Vagina (tissue), 2 donors: ENCODE measurements around the gene VPS33B. TPM values are rescaled to one million over a fixed set of nuclear protein-coding genes. Genes with fewer than 3 reads are reported as not detected.
A peak's percentile ranks its signal among the peaks of the same experiment; 100 is the strongest.

ENCODE experiments used
- DNase-seq, 2 donors: peaks; one replicate each; pipeline ENCODE4 v3.0.0-alpha.2; 2017; ENCODE audit errors: extremely low spot score in 2 of 2
- H3K27ac ChIP-seq: fragments of 200-600 bp; sonication (generic); one replicate; pipeline ENCODE4 v1.5.1; 2019
- H3K27me3 ChIP-seq: fragments of 200-600 bp; sonication (generic); one replicate; pipeline ENCODE4 v1.5.1; 2019
- H3K36me3 ChIP-seq, 2 donors: fragments of 200-600 bp; sonication (generic); one replicate each; pipeline ENCODE4 v1.5.1; 2017 to 2019
- H3K4me1 ChIP-seq: fragments of 200-600 bp; sonication (generic); one replicate; pipeline ENCODE4 v1.5.1; 2019
- H3K4me3 ChIP-seq, 2 donors: fragments of 200-600 bp; sonication (generic); 1 replicate in 1 of 2; 2 replicates in 1 of 2; pipeline ENCODE4 v1.5.1; 2016 to 2019
- H3K9me3 ChIP-seq: fragments of 200-600 bp; sonication (generic); one replicate; pipeline ENCODE4 v1.5.1; 2019
- POLR2A ChIP-seq, 2 donors: fragments of 450-650 bp; IDR thresholded peaks; one replicate each; pipeline ENCODE4 v1.6.1; 2017; ENCODE audit warnings: antibody characterized with exemption in 2 of 2, mild to moderate bottlenecking in 2 of 2, moderate library complexity in 2 of 2
- POLR2AphosphoS5 ChIP-seq, 2 donors: sonication (generic); formaldehyde crosslinking; IDR thresholded peaks; one replicate each; pipeline ENCODE4 v1.9.0; 2017; ENCODE audit warnings: antibody characterized with exemption in 2 of 2, mild to moderate bottlenecking in 2 of 2, low read depth in 1 of 2; ENCODE audit not compliant: insufficient read depth in 1 of 2
- intact Hi-C: fragments of 100-400 bp; cut with DNase I; formaldehyde crosslinking; loops from one replicate; pipeline ENCODE4 v1.15.1; 2023
- total RNA-seq: library from RNA; depleted of rRNA; stranded (reverse); fragments of >200 nt; gene quantifications from one replicate; pipeline ENCODE4 v1.2.3, GENCODE V29; 2016
- TF ChIP-seq, protein P1 (sequence below), 3 experiments: fragments of 450-650 bp in 2 of 3; fragments of 200-600 bp in 1 of 3; sonication (generic) in 1 of 3; IDR thresholded peaks; one replicate each; pipeline ENCODE4 v1.5.1; 2017 to 2019; ENCODE audit warnings: antibody characterized with exemption in 3 of 3, mild to moderate bottlenecking in 2 of 3, moderate library complexity in 2 of 3

The VPS33B gene
- total RNA-seq, 1 donor from 2014 or later = 16.5 TPM

DNA sequence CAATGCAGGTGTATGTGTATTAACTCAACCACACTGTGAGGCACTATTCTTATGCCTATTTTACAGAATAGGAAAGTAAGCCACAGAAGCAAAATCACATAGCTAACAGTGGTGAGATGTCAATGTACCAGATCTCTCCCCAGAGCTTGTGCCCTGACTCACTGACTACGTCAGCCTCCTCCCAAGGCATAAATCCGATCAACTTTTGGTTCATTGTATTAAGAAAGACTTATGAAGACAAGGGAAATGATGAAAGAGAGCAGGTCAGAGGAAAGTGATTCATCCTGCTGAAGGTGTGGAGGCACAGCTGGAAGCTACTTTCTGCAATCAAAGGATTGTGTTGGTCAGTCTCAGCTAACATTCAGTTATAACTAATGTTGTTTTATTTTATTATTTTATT, 44.6 kb upstream of the VPS33B start:
- no peaks in the 10 kb centered on the region for H3K36me3 ChIP-seq
- intact Hi-C loops = no loop called here
- DNase-seq = no peak
- no peaks in the 10 kb centered on the region for H3K9me3 ChIP-seq
- no peak overlapping the region for H3K4me3 ChIP-seq
- H3K27ac ChIP-seq = no peak overlapping the region
- no peak for TF ChIP-seq POLR2AphosphoS5 (IDR thresholded peaks at IDR 0.05; ENCODE audit: insufficient read depth in 1 of 2, low read depth in 1 of 2)
- H3K4me1 ChIP-seq = no peaks in the 10 kb centered on the region
- no peaks in the 10 kb centered on the region for H3K27me3 ChIP-seq

DNA sequence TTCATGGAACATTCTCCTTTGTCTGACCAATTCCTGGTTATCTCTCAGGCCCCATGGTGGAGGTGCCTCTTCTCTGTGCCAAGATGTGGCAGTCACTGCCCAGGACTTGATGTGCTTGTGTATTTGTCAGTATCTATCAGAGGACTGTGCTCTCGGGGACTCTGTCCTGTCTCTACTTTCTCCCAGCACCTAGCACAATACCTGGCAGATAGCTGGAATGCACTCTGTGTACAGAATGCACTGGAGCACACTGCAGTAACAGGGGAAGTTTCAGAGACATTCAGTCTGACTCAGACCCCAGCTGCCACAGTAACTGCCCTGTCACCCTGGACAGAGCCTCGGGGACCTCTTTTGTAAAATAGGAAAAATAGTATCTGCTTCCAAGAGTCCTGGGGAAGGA, 43.1 kb upstream of the VPS33B start:
- no peaks in the 10 kb centered on the region for H3K36me3 ChIP-seq
- H3K27me3 ChIP-seq = no peaks in the 10 kb centered on the region
- TF ChIP-seq POLR2A (IDR thresholded peaks at IDR 0.05) (no peak), POLR2AphosphoS5 (IDR thresholded peaks at IDR 0.05; ENCODE audit: insufficient read depth in 1 of 2, low read depth in 1 of 2) (no peak)
- intact Hi-C loops = no loop called here
- H3K4me1 ChIP-seq = no peaks in the 10 kb centered on the region
- no peaks in the 10 kb centered on the region for H3K9me3 ChIP-seq
- H3K27ac ChIP-seq = no peak overlapping the region
- no peak for DNase-seq
- H3K4me3 ChIP-seq = no peak overlapping the region

DNA sequence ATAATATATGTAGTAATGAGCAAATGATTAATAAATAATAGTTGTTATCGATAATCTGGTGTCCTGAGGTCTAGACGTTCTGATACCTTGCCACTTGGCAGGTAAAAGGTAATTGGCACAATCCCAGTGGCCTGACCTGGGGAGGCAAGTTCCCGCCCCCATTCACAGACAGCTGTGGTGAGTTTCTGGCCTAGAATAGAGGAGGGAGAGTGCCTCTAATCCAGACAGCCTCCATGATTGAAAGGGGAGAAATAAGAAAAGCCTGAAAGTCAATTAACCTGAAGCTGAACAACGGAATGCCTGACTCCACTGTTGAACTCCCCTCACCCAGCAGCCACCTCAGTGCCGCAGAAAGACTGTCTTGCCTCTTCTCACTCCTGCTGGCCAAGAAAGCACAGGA, 39.6 kb upstream of the VPS33B start:
- DNase-seq = peak in 1 of 2 donors; percentile 64
- H3K9me3 ChIP-seq = no peaks in the 10 kb centered on the region
- H3K27me3 ChIP-seq = no peaks in the 10 kb centered on the region
- intact Hi-C loops = no loop called here
- H3K4me1 ChIP-seq = no peaks in the 10 kb centered on the region
- no peak overlapping the region for H3K4me3 ChIP-seq
- TF ChIP-seq, protein P1, sequence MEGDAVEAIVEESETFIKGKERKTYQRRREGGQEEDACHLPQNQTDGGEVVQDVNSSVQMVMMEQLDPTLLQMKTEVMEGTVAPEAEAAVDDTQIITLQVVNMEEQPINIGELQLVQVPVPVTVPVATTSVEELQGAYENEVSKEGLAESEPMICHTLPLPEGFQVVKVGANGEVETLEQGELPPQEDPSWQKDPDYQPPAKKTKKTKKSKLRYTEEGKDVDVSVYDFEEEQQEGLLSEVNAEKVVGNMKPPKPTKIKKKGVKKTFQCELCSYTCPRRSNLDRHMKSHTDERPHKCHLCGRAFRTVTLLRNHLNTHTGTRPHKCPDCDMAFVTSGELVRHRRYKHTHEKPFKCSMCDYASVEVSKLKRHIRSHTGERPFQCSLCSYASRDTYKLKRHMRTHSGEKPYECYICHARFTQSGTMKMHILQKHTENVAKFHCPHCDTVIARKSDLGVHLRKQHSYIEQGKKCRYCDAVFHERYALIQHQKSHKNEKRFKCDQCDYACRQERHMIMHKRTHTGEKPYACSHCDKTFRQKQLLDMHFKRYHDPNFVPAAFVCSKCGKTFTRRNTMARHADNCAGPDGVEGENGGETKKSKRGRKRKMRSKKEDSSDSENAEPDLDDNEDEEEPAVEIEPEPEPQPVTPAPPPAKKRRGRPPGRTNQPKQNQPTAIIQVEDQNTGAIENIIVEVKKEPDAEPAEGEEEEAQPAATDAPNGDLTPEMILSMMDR (IDR thresholded peaks at IDR 0.05) = no peak
- TF ChIP-seq POLR2A (IDR thresholded peaks at IDR 0.05) = no peak
- no peak for TF ChIP-seq POLR2AphosphoS5 (IDR thresholded peaks at IDR 0.05; ENCODE audit: insufficient read depth in 1 of 2, low read depth in 1 of 2)
- no peaks in the 10 kb centered on the region for H3K36me3 ChIP-seq
- H3K27ac ChIP-seq = no peak overlapping the region

DNA sequence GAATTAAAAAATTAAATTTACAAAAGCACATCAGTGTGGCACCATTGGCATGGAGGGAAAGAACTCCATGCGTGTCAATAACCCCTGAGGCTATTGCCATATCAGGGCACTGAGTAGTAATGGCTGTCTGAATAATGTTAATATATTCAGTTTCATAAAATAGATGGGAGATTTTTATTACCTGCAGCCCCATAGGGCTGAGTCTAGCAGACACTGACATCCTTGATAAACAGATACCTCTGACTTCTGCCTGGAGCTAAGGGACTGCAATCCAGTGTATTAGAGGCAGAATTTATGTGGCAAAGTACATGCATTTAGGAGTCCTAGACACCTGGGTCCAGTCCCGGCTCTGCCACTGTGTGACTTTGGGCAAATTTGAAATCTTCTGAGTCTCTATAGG, 38.8 kb upstream of the VPS33B start:
- DNase-seq = peak in 1 of 2 donors; percentile 12
- H3K27ac ChIP-seq = no peak overlapping the region
- no peak overlapping the region for H3K4me3 ChIP-seq
- H3K27me3 ChIP-seq = no peaks in the 10 kb centered on the region
- intact Hi-C loops = no loop called here
- H3K9me3 ChIP-seq = no peaks in the 10 kb centered on the region
- TF ChIP-seq POLR2A (IDR thresholded peaks at IDR 0.05) = no peak
- no peaks in the 10 kb centered on the region for H3K4me1 ChIP-seq
- no peaks in the 10 kb centered on the region for H3K36me3 ChIP-seq

DNA sequence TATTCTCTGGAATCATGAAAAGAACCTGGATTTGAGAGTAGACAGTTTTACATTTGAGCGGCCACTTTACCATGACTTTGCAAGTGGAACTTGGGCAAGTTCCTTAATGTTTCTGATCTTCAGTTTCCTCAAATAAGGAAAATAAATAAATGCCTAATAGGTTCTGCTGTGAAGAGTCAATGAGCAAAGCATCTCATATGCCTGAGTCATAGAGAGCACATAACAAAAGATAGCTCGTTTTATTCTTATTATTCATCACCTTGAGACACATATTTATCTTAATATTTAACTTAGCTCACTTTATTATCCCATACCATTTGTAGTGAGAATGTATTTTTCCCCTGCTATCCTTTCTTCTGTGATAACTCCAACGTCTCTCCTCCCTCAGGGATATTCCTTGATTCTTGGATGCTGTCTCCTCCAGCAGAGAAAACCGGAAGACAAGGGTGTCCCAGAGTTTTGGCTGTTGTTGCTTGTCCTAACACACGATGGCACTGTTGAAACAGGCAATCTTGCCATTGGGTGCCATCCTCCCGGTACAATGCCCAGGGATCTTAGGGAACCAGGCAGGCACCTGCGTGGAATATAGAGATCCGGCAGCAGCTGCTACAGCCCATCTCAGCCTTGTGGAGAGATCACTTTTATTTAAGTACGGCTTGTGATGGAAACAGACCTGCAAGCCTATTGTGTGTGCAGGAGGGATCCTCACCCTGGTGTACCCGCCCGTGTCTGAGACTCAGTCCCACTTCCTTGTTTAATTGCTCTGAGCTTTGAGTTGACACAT, 33.3 kb upstream of the VPS33B start:
- H3K36me3 ChIP-seq = no peaks in the 10 kb centered on the region
- TF ChIP-seq, protein P1 (IDR thresholded peaks at IDR 0.05) = peak; percentile 46 to 60 (median 52)
- no peak for TF ChIP-seq POLR2A (IDR thresholded peaks at IDR 0.05)
- H3K9me3 ChIP-seq = no peaks in the 10 kb centered on the region
- H3K4me3 ChIP-seq = no peak overlapping the region
- no peaks in the 10 kb centered on the region for H3K4me1 ChIP-seq
- H3K27ac ChIP-seq = no peak overlapping the region
- intact Hi-C loops = loop anchor here (5.0 kb wide), 1 partner anchor 217 kb away; no protein-coding TSS in a partner anchor
- peak in 1 of 2 donors; percentile 64 for DNase-seq
- H3K27me3 ChIP-seq = no peaks in the 10 kb centered on the region

DNA sequence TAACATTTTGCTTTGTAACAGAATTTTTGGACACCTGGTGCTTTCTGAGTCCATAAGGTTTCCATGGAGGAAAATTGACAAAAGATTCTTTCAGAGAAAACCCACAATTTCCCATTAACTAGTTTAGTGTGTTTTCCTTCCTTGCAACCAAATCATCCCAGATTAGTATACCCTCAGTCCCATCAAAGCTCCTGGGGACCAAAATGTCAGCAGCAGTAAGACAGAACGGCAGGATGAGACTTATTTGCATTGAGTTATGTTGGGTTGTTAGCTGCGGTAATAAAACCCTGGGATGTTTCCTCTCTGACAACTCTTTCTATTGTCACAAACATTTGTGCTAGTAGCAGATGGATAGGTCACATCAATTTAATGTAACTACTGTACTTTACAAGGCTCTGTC, 32.4 kb upstream of the VPS33B start:
- DNase-seq = peak in 1 of 2 donors; percentile 16
- no peaks in the 10 kb centered on the region for H3K9me3 ChIP-seq
- H3K4me1 ChIP-seq = no peaks in the 10 kb centered on the region
- no peaks in the 10 kb centered on the region for H3K36me3 ChIP-seq
- no peaks in the 10 kb centered on the region for H3K27me3 ChIP-seq
- intact Hi-C loops = loop anchor here (5.0 kb wide), 1 partner anchor 217 kb away; no protein-coding TSS in a partner anchor
- H3K4me3 ChIP-seq = no peak overlapping the region
- H3K27ac ChIP-seq = no peak overlapping the region
- TF ChIP-seq, protein P1 (IDR thresholded peaks at IDR 0.05) = no peak
- TF ChIP-seq POLR2AphosphoS5 (IDR thresholded peaks at IDR 0.05; ENCODE audit: insufficient read depth in 1 of 2, low read depth in 1 of 2) = no peak
- TF ChIP-seq POLR2A (IDR thresholded peaks at IDR 0.05) = no peak
